HepG2 (cell line): ENCODE results near the gene ARHGAP26. TPM values are rescaled to one million over a fixed set of nuclear protein-coding genes. Genes with fewer than 3 reads are reported as not detected.

Source experiments
- AKAP8 ChIP-seq: sonication (generic); formaldehyde crosslinking; IDR thresholded peaks from 2 replicates; pipeline ENCODE4 v1.5.1; 2020; ENCODE audit warnings: mild to moderate bottlenecking, missing genetic modification reagents
- ARNT ChIP-seq: fragments of 450-650 bp; IDR thresholded peaks from 2 replicates; pipeline ENCODE4 v1.6.1; 2017
- ELF3 ChIP-seq: IDR thresholded peaks from 2 replicates; pipeline ENCODE4 v1.6.1; 2016; ENCODE audit warnings: missing genetic modification reagents, missing compliant biosample characterization
- KDM5B ChIP-seq: sonication (generic); formaldehyde crosslinking; IDR thresholded peaks from 2 replicates; pipeline ENCODE4 v1.4.0; 2020; ENCODE audit warnings: missing genetic modification reagents, mild to moderate bottlenecking, borderline replicate concordance
- KLF9 ChIP-seq: IDR thresholded peaks from 2 replicates; pipeline ENCODE4 v1.6.1; 2016; ENCODE audit warnings: low read depth
- MEF2D ChIP-seq: sonication (generic); formaldehyde crosslinking; IDR thresholded peaks from 2 replicates; pipeline ENCODE4 v1.5.1; 2020; ENCODE audit warnings: mild to moderate bottlenecking, missing genetic modification reagents
- MEIS1 ChIP-seq: sonication (generic); formaldehyde crosslinking; IDR thresholded peaks from 2 replicates; pipeline ENCODE4 v1.9.0; 2021; ENCODE audit warnings: mild to moderate bottlenecking, missing genetic modification reagents, moderate library complexity, borderline replicate concordance
- NBN ChIP-seq: fragments of 450-650 bp; conservative IDR thresholded peaks from 2 replicates; pipeline ENCODE4 v1.6.1; 2017
- NR2F1 ChIP-seq, 2 experiments: fragments of 450-650 bp in 1 of 2; formaldehyde crosslinking in 1 of 2; IDR thresholded peaks; 2 replicates each; pipeline versions ENCODE4 v1.5.0 to v1.6.1; 2016 to 2020; ENCODE audit warnings: mild to moderate bottlenecking in 1 of 2, missing compliant biosample characterization in 1 of 2, missing genetic modification reagents in 1 of 2, moderate library complexity in 1 of 2
- PRDM15 ChIP-seq: sonication (generic); formaldehyde crosslinking; IDR thresholded peaks from 2 replicates; pipeline ENCODE4 v1.4.0; 2020; ENCODE audit warnings: missing genetic modification reagents
- REXO4 ChIP-seq: sonication (generic); formaldehyde crosslinking; IDR thresholded peaks from 2 replicates; pipeline ENCODE4 v1.8.0; 2022; ENCODE audit warnings: missing genetic modification reagents, mild to moderate bottlenecking, borderline replicate concordance
- RXRA ChIP-seq: sonication (generic); formaldehyde crosslinking; IDR thresholded peaks from 2 replicates; pipeline ENCODE4 v1.5.1; 2020; ENCODE audit warnings: missing genetic modification reagents
- TOE1 ChIP-seq: sonication (generic); formaldehyde crosslinking; IDR thresholded peaks from 2 replicates; pipeline ENCODE4 v1.4.0; 2020; ENCODE audit warnings: mild to moderate bottlenecking, missing genetic modification reagents
- U2AF1 ChIP-seq: fragments of 200-400 bp; formaldehyde crosslinking; optimal IDR thresholded peaks from 2 replicates; pipeline ENCODE3; 2017; ENCODE audit warnings: mild to moderate bottlenecking, low read depth, low read length
- YEATS2 ChIP-seq: sonication (generic); formaldehyde crosslinking; IDR thresholded peaks from 2 replicates; pipeline ENCODE4 v1.4.0; 2020; ENCODE audit warnings: missing genetic modification reagents, borderline replicate concordance
- ZNF207 ChIP-seq: fragments of 450-650 bp; IDR thresholded peaks from 2 replicates; pipeline ENCODE4 v1.6.1; 2016; ENCODE audit warnings: antibody characterized with exemption, borderline replicate concordance
- ZNF276 ChIP-seq: sonication (generic); formaldehyde crosslinking; IDR thresholded peaks from 2 replicates; pipeline ENCODE4 v1.4.0; 2020; ENCODE audit warnings: mild to moderate bottlenecking, low read depth, missing genetic modification reagents
- ZNF441 ChIP-seq: sonication (generic); formaldehyde crosslinking; IDR thresholded peaks from 2 replicates; pipeline ENCODE4 v1.7.0; 2021; ENCODE audit warnings: missing genetic modification reagents, borderline replicate concordance
- ZSCAN9 ChIP-seq: IDR thresholded peaks from 2 replicates; pipeline ENCODE4 v1.6.1; 2016; ENCODE audit warnings: borderline replicate concordance
- polyA plus RNA-seq, 8 experiments: library from polyadenylated mRNA; depleted of rRNA in 3 of 8; stranded (reverse) in 7 of 8; unstranded in 1 of 8; fragments of >200 nt; fragmentation: Illumina TruSeq in 4 of 8; extraction: Trizol in 4 of 8; gene quantifications; 2 replicates each; pipeline versions ENCODE4 v1.2.1 to v1.2.3, GENCODE V29; 2011 to 2016; ENCODE audit warnings: low read depth in 4 of 8, missing spikeins in 1 of 8, mixed read lengths in 1 of 8; ENCODE audit not compliant: insufficient read depth in 1 of 8
- total RNA-seq, 5 experiments: library from RNA; depleted of rRNA; stranded (reverse); fragments of >200 nt; fragmentation: Illumina TruSeq; extraction: Trizol; gene quantifications; 2 replicates each; pipeline ENCODE4 v1.2.3, GENCODE V29; 2016; ENCODE audit warnings: low read depth in 1 of 5
- TF ChIP-seq, protein P1 (sequence below), 2 experiments: sonication (generic) in 1 of 2; formaldehyde crosslinking in 1 of 2; IDR thresholded peaks; 2 replicates each; pipeline versions ENCODE4 v1.4.0 to v1.6.1; 2016 to 2020; ENCODE audit warnings: borderline replicate concordance in 1 of 2, low read depth in 1 of 2, mild to moderate bottlenecking in 1 of 2, missing genetic modification reagents in 1 of 2

The ARHGAP26 gene
- total and polyA plus RNA-seq, 2 of the 13 experiments (the other 11 are each of a cell fraction or from before 2014, with no cell fraction given), result 9.6 to 18.2 TPM

DNA sequence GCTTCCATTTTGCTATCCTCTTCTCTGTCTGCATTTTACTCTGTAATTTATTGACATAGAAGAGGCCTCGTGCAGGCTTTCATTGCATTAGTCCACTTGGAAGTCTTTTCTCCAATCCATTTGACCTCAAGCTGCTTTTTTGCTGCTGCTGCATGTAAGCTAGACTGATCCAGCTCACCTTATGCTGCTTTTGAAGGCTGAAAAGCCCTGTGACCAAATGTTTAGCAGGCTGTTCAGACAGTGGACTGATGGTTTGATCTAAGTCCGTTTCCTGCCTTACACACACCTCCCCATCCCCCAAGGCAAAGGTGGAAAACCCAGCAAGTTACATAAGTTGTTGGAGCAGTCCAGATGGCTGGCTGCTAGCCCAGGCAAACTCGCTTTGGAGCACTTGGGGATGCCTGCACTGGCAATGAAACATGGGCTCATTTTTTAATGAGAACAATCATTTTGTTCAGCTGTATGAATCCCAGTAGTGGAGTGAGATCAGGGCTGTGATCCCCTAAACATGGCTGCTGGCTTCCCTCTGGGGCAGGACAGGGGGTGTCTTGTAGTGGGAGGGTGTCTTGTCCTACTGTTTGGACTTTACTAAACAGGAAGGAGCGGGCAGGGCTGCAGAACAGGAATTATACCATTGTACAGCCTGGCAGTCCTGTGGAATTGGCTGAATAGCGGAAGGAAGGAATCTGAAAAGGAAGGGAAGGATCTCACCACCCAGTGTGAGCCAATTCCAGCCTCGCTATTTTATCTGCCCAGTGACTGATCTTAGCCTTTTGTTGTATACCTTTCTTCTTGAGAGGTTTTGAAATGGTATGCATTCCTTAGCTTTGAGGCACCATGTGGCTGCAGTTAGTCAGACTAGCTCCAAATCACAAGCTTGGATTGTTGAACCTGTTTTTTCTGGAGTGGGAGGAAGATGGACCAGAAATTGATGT is 212.0 kb downstream of the ARHGAP26 start (continued):
- TF ChIP-seq ZNF276 (CRISPR knock-in tag) (no peak), KDM5B (CRISPR knock-in tag) (no peak; the same call in 1 of the 2 replicates), REXO4 (CRISPR knock-in tag) (no peak), RXRA (CRISPR knock-in tag) (peak; percentile 82; the same call in 1 of the 2 replicates), ELF3 (CRISPR knock-in tag) (peak; percentile 83), ZNF207 (no peak), MEF2D (CRISPR knock-in tag) (no peak), YEATS2 (CRISPR knock-in tag) (no peak), NR2F1 (CRISPR knock-in tag; IDR thresholded peaks at IDR 0.05) (no peak), ARNT (no peak), PRDM15 (CRISPR knock-in tag) (no peak), NBN (no peak), ZNF441 (CRISPR knock-in tag) (no peak), ZSCAN9 (CRISPR knock-in tag) (peak; percentile 82; the same call in 1 of the 2 replicates), KLF9 (CRISPR knock-in tag) (no peak), MEIS1 (CRISPR knock-in tag) (no peak), U2AF1 (no peak), TOE1 (no peak), AKAP8 (CRISPR knock-in tag) (no peak)
- TF ChIP-seq, protein P1, sequence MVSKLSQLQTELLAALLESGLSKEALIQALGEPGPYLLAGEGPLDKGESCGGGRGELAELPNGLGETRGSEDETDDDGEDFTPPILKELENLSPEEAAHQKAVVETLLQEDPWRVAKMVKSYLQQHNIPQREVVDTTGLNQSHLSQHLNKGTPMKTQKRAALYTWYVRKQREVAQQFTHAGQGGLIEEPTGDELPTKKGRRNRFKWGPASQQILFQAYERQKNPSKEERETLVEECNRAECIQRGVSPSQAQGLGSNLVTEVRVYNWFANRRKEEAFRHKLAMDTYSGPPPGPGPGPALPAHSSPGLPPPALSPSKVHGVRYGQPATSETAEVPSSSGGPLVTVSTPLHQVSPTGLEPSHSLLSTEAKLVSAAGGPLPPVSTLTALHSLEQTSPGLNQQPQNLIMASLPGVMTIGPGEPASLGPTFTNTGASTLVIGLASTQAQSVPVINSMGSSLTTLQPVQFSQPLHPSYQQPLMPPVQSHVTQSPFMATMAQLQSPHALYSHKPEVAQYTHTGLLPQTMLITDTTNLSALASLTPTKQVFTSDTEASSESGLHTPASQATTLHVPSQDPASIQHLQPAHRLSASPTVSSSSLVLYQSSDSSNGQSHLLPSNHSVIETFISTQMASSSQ (IDR thresholded peaks at IDR 0.05; ENCODE audit: low read depth), result 0 out of 2 replicates have a peak, but pooled peaks have one; percentile 39
- TF ChIP-seq, protein P1 (CRISPR knock-in tag; IDR thresholded peaks at IDR 0.05; ENCODE audit: borderline replicate concordance), result peak; percentile 67; the same call in 1 of the 2 replicates
